KG1 (cell line): ENCODE results near the gene PGM2.

Experiments used
- DNase-seq: peaks from one replicate; lab custom pipeline; 2025; lab: John Stamatoyannopoulos, UW

PGM2 gene

GRCh38 chr4:37864786-37865185 lies 38.3 kb downstream of the PGM2 start:
- peak; percentile 15 for DNase-seq

DNA sequence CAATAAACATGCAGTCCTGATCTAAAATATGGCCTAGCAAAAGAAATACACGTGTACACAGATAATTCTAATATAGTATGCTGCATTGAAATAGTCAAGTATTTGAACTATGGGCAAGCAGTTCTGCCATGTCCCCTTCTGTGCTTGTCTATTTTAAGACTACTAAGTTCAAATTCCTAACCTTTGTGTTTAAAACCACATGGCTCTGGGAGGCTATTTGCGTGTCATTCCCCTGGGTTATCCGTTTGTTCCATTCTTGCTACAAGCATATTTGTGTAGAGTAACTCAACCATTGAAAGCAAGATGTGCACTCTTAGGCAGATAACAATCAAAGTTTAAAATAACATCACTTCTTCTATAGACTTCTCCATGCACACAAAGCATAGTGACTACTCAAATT lies 39.0 kb downstream of the PGM2 start:
- DNase-seq, result no peak

DNA sequence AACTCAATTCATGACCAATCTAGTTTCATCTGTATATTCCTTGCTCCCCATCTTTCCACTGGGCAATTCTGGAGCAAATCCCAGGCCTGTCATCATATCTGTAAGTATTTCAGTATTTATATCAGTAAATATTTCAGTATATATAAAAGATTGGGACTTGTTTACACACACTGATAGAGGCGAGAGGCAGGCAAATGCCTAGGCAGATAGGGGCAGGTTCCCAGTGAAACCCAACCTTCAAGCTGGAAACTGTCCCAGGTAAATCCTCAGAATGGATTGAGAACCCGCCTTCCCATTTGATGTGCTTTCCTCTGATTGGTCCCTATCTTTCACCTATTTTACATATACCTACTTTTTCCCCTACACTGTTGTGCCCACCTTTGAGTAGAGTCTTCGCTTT lies 40.6 kb downstream of the PGM2 start:
- DNase-seq, result no peak

GRCh38 chr4:37868238-37868637 lies 41.8 kb downstream of the PGM2 start:
- DNase-seq, result no peak

DNA sequence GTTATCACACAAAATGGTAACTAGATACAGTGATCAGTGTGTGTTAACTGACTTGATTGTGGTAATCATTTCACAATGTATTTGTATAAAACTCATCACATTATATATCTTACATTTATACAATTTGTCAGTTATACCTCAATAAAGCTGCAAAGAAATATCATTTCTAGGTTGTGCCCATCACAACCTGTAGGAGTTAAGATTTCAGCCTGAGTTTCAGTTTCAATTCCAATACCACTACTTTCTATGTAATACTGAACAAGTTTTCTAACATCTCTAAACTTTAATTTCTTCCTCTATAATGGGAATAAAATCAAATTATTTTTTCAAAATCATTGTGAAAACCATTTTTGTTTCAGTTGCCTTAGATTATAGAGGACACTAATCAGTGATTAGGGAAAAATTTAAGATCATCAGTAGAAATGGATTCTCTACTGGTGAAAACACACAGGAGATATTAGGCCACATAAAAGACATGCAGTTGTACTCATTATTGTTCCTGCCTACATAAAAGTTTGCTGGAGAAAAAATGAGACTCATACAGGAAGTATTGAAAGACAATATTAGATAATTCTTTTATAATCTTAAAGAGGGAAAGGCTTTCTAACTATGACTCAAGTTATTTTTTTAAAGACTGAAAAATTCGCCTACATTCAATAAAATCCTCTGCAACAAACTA lies 46.0 kb downstream of the PGM2 start:
- no peak for DNase-seq

DNA sequence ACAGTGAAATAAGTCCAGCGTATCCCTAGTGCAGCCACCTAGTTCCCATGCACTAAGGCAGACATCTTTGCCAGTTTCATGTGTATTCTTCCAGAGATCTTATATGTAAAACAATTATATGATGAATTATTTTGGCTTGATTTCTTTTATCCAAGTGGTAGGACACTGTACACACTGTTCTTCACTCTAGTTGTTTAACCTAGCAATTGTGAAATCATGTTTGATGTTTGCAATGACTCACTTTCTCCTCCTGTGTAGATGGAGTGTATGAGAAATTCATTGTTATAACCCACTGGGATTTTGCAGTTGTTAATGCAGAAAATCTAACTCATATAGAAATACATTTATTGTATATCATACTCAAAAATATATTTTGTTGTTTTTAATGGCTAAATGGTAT lies 46.9 kb downstream of the PGM2 start:
- DNase-seq, result no peak

DNA sequence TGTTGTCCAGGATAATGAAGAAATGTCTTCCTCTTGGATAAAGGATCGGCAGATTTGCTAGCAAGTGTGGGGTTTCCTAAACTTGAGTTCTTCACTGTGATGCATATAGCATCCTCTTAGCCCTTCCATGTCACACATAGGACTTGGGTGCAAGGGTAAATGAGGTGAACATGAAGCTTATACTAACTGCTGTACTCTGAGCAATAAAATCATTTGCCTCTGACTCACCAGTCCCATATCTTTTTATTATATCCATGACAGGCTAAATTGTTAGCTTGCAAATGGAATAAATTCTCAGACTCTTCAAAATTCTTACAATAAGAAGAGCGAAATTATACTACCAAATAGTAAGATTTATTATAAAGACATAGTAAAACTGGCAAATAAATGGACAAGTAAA lies 49.7 kb downstream of the PGM2 start:
- DNase-seq, result no peak

DNA sequence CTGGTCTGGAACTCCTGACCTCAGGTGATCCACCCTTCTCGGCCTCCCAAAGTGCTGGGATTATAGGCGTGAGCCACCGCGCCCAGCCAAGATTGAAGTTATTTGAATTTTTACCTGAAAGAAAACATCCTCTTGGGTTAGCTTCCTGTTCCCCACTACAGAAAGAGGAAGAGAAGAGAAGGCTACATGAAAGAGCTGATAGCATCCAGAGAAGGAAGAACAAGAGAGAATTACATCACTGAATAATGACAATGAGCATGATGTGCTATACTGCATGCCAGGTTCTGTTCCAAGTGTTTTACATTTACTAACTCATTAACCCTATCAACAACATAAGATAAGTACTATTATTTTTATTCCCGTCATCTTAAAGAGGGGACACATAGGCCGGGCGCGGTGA lies 52.9 kb downstream of the PGM2 start:
- DNase-seq, result no peak

DNA sequence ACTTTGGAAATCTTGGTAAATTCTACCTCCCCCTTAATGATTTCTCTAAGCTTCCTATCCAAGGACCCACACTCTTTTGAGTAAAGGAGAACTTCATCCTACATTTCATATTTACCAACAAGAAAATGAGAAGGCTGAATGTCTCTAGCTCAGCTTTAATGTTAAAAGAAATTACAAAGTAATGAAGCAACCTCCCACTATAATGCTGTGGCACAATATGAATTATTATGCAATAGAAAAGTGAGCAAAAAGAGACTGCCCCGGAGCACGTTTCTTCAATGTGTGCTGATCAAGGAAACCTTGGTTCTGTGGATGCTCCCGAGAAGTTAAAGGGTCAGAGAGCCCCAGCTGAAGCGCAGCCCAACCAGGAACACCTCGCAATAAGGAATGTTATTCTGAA lies 55.3 kb downstream of the PGM2 start:
- no peak for DNase-seq

DNA sequence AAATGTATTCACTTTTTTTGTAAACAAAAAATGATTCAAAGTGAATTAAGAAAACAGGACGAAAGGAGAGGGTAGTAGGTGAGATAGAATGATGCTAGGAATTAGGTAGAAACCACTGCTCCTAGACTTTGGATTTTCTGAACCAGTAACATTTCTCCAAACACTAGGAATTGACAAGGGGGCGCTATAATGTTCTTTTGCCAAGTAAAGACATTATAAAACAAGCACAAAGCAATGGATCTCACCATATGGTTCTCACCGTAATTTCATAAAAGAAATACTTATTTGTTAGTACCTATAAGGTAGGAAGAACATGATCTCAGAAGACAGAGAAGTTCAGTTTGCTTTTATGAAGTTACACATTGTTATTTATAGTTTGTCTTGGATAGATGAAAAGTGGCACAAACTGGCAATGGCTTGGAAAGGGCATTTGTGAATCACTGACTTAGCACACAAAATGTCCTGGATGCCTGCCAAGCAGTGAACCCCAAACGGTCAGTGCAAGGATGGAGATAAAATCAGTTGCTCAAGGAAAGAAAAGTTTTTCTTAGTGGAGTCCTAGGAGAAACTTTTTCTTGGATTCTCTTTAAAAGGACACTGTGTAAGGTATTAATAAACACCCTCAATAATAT lies 56.3 kb downstream of the PGM2 start:
- DNase-seq, result no peak

DNA sequence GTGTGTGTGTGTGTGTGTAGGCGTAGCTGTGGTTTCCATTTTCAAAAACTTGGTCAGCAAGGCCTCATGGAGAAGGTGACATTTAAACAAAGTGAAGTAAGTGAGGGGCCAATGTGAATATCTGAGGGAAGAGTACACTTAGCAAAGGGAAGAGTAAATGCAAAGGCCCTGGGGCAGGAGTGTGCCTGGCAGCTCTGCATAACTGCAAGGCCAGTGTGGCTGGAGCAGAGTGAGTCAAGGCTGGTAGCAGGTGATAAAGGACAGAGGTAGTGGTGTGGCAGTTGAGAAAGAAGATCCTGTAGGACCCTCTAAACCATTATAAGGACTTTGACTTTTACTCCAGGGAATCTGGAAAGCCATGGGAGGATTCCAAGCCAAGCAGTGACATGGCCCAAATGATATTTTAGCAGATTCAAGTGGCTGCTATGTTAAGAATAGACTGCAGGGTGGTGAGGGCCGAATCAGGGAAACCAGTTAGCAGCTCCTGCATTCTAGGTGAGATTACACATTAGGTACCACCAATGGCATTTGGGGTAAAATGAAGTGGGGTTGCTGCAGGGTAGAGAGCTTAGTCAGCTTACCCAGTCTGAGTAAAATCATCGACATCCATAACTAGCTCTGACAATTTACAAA lies 58.5 kb downstream of the PGM2 start:
- no peak for DNase-seq

DNA sequence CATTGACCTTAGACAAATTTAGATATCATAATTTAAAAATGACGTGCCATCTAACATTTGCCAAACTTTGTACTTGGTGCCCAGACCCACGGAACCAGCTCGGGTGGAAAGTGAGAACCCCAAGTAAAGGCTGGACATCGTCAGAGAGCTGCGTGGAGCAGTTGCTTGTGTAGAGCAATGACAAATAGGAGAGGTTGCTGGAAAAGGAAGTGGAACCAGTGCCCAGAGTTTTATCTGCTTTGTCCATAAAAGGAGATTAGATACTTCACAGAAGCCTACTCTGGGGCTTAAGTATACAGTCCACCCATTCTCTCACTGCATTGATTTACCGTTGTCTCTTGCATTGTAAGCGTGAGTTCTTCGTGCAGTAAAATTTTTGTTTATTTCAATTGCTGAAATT lies 59.0 kb downstream of the PGM2 start:
- no peak for DNase-seq

DNA sequence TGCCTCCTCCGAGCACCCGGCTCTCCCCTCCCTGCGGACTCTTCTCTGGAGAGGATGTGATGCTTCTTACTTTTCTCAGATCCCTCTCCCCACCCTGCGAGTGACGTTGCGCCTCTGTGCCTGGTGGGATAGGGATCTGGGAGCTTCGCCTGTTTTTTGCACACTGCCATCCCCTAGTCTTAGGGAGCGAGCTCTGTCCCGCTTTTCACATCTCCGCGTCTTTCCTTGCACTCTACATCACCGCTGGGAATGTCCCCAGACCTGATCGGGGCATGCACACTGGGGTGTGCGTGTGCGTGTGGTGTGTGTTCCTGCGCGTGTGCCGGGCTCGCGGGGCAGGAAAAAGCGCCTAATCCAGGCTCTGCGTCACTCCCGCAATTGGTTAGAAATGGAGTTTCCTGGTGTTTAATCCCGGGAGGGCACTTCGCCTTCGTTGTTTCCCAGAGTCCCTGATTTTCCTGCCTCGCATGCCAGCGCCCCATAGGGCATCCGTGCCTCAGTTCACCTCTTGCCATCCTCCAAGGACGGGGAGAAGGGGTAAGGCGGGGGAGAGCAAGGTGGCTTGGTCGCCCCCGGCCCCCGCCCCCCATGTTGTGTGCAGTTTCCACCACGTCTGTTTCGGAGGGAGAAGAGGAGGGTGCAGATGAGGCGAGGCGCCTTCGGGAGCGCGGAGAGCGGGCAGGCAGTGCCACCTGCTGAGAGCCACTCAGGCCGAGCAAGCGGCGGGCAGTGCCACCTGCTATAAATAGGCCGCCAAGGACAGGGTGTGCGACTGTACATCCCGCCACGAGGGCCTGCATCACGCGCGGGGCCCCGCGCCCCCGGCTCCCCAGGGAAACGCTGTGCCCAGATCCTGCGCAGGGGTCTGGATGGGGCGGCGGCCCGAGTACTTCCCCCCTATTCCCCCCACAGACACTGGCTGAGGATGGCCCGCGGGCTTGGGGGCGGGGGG lies 63.6 kb downstream of the PGM2 start:
- no peak for DNase-seq

DNA sequence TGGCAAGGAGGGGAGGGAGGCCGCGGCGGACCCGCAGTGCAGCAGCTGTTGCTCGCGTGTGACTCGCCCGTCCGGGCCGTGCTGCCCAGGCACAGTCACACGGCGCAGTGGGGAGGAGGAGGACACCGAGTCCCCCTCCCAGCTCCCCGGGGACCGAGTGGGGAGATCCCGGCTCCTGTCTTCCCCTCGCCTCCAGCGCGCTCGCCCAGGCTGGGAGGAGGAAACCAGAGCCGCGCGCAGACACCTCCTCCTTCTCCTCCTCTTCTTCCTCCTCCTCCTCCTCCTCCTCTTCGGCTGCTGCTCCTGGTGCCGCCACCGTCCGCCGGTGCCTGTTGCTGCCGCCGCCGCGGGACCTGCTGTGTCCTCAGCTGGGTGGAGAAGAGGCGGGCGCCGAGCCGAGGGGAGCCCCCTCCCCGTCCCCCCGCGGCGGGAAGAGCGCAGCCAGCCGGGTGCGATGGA lies 64.3 kb downstream of the PGM2 start, which contains the start of gene TBC1D1:
Gene TBC1D1, plus strand, starts transcription at position 284 of the 459 bp plus-strand sequence. CDS start 11,012 bp downstream, outside the sequence.
- DNase-seq, result no peak

DNA sequence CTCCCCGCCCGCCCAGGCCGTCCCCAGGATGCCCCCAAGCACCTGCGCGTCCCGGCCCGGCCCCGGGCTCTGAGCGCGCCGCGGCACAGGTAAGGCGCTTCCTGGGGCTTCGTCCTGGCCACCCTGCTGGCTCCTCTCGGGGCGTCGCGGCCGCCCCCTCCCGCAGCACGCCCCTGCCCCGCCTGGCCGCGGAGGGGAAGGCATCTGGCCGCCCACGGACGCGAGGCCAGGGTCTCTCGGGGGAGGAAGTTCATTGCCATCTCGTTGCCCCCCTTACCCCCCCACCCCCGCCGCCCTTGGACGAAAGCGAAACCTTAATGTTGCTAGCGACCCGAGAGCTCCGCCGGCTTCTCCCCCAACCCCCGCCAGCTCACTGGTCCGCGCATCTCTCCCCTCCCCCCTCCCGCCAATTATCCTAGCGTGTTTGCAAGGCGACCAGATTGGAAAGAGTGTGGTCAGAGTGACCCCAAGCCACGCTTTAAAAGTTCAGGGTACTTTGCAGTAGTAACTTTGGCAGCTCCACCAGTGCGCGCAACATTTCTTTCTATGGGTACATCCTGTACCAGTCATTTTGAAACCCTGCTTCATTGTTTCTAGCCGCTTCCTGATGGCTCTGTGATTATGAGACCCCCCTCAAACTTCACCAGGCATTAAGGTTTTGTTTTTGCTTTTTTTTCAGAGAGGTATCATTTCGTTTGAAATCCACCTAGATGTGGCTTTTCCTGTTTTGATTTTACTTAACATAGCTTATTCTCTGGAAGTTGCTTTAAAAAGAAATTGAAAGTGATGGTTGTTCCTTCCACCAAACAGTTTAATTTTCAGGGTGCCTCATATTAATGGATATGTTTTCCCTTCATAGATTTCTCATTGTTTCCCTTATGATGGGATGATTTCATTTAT lies 65.0 kb downstream of the PGM2 start:
- DNase-seq, result peak; percentile 28

GRCh38 chr4:37892641-37893040 lies 66.2 kb downstream of the PGM2 start:
- no peak for DNase-seq

DNA sequence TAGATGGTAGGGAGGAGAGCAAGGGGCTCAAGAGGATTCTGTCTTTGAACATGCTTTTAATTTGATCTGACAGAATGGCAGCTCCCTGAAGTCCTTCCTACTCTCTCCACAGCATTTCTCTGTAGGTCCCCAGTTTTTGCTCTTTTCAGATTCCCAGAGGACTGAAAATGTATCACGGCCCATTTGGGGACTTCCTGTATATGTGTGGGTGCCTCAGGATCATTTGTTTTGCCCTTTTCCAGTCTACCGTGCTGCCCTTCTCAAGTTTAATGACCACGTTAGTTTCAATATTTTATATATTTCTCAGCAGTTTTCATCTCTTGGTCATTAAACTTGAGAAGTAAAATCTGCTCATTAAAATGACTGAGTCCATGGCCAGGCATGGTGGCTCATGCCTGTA lies 66.7 kb downstream of the PGM2 start:
- DNase-seq, result no peak

- no peak for DNase-seq
Observed at GRCh38 chr4:37895271-37895670, 68.8 kb downstream of the PGM2 start.

DNA sequence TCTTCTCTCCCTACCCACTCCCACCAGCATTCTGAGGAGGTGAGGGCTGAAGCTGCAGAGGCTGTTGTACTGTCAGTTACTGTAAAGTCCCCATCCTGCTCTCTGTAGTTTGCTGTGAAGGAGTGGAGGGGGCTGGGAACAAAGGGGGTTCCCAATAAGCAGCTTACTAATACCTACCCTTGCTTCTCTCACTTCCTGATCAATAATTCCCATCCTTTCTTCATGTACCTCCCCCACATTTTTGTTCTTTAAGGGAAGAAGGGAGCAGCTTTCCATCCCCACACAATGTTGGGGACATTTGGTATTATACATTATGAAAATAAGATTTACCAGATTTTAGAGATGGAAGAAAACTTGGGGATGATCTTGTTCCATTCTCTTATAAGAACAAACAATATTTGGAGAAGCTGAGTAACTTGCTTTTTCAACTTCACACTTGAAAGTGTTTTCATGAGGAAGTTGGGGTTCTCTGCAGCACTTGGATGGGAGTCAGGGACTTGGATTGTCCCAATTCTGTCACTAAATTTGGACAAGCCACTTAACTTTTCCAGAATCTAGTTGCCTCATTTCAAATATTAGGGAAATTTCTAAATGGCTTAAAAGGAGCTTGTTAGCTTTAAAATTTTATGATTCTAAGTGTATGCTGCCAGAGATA lies 69.8 kb downstream of the PGM2 start:
- DNase-seq, result no peak

- no peak for DNase-seq
Observed at GRCh38 chr4:37902212-37902611, 75.7 kb downstream of the PGM2 start.
